Measurements from ENCODE around the gene PROSER2.
"Not testable (repeated sequence)": the region's sequence is repeated elsewhere in the genome, so short reads cannot be mapped to it uniquely, and the experiment has no call there.

PROSER2 gene

GRCh38 chr10:11886138-11886474 lies 63.0 kb downstream of the PROSER2 start:
- DNase-seq = no peak

DNA sequence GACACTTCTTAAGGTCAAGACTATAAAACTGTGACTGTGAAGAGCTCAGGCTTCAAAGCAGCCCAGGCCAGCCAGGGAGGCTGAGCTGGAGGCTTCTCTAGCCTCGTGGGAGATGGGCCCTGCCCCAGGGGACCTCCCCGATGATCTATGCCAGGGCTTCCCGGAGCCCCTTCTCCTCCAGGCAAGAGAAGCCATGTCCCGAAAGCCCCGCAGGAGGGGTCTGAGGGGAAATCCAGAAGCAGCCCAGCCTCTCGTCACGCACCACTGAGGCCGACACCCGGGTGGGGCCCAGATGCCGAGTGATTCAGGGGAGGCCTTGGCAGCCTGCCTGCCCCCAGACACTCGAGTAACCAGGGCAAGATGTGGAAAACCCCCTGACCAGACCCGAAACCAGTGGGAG lies 63.7 kb downstream of the PROSER2 start:
- DNase-seq = no peak

DNA sequence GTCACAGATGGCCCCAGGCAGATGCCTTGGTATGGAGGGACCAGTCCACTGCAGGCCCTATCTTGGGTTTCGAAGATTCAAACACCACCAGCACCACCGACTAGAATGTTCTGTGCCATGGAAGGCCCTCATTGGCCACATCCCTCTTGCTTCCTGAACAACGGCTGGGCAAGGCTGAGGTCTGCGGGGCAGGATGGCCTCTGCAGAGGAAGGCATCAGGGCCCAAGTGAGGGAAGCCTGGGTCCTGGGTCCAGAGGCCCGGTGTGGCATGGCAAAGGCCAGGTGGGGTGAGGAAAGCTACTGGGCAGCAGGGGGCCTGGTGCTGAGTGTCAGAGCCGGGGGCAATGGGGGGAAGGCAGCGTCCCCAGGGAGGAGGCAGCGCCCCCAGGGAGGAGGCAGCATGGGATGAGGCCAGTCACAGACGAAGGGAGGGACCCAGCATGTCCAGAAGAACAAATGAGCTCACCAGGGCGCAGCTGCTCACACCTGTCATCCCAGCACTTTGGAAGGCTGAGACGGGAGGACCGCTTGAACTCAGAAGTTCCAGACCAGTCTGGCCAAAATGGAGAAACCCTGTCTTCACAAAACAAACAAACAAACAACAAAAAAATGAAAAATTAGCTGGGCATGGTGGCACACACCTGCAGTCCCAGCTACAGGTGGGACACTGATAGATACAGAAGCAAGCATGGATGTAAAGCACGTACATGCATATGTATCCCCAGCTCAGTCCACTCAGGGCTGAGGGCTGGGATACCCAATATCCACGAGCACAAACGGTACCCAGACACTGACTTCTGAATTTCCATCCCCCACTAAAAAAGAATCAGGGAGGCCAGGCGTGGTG lies 64.4 kb downstream of the PROSER2 start:
- no peak for DNase-seq

- DNase-seq = not testable (repeated sequence)
These were observed 66.1 kb downstream of the PROSER2 start for GRCh38 chr10:11889263-11889662.

DNA sequence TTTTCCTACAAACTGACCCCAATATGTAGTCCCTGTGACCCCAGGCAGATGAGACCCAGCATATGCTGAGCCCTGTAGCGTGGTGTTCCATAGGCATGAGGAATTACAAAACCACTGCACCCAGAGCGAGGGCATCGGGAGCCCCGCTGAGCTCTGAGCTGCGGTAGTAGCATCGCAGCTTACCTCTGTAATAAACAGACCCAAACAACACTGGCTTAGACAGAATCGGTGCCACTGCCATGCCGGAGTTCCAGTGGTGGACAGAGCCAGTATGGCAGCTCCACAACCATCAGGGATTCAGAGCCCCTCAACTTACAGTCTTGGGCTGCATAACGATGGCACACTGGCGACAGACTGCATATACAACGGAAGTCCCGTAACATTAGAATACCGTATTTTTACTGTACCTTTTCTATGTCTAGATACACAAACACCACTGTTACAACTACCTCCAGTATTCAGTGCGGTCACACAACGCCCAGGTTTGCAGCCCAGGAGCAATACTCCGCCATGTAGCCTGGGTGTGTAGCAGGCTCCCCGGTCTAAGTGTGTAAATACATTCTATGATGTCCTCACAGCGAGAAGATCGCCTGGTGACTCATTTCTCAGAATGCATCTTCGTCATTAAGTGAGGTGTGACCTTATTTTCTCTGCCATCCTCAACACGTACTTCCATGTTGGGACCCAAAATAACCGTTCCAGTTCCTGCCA lies 68.8 kb downstream of the PROSER2 start:
- no peak for DNase-seq

DNA sequence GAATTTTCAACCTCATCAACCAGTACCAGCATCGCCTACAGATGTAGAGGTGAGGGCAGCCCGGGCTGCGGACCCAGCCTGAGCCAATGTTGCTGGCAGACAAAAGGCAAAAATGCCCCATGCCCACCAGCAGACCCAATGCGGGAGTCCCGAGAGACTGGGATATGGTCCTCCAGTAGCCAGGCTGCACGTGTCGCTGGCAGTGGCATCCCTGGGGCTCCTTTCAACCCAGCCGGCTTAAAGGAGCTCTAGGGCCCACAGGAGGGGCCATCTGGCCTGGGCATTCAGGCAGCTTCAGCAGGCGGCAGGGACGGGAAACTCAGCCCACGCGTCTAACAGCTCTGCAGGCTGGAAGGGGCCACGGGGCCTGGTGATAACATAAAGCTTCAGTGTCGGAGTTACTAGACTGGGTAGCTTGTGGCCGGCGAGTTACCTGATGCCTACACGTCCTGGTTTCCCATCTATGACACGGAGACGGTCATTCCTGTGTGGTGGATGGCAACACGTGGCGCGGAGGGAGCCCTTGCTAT lies 70.7 kb downstream of the PROSER2 start:
- no peak for DNase-seq

DNA sequence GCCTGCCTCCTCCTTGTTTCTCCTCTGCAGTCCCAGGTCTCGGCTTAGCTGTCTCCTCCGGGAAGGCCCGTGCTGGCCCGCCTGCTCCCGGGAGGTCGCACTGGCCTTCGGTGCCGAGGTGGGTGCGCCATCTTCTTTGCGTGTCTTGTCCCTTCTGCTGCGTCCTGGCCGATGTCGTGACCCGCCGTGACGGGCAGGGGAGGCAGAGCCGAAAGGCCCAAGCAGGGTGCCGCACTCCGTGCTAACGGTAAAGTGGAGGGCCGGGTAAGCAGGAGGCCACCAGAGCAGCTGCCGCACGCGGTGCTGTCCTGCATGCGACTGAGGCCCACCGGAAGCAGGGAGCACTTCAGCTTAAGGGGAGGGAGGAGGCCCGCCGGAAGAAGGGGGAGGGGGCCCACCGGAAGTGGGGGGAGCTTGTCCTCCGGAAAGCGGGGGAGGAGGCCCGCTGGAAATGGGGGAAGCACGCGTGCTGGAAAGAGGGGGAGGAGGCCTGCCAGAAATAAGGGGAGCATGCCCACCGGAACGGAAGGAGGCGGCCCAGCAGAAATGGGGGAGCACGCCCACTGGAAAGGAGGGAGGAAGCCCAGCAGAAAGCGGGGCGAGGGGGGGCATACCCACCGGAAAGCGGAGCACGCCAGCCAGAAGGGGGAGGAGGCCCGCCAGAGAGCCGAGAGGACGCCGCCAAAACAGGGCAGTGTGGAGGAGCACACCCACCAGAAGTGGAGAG lies 71.4 kb downstream of the PROSER2 start:
- DNase-seq = no peak

GRCh38 chr10:11895108-11895466 lies 71.9 kb downstream of the PROSER2 start:
- no peak for DNase-seq

DNA sequence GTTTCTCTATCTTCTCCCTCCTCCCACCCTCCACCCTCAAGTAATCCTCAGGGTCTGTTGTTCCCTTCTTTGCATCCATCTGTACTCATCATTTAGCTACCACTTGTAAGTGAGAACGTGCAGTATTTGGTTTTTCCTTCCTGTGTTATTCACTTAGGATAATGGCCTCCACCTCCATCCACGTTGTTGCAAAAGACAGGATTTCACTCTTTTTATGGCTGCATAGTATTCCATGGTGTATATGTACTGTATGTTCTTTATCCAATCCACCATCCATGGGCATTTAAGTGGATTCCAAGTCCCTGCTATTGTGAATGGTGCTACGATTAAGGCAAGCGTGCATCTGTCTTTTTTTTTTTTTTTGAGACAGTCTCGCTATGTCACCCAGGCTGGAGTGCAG lies 72.4 kb downstream of the PROSER2 start:
- no peak for DNase-seq

DNA sequence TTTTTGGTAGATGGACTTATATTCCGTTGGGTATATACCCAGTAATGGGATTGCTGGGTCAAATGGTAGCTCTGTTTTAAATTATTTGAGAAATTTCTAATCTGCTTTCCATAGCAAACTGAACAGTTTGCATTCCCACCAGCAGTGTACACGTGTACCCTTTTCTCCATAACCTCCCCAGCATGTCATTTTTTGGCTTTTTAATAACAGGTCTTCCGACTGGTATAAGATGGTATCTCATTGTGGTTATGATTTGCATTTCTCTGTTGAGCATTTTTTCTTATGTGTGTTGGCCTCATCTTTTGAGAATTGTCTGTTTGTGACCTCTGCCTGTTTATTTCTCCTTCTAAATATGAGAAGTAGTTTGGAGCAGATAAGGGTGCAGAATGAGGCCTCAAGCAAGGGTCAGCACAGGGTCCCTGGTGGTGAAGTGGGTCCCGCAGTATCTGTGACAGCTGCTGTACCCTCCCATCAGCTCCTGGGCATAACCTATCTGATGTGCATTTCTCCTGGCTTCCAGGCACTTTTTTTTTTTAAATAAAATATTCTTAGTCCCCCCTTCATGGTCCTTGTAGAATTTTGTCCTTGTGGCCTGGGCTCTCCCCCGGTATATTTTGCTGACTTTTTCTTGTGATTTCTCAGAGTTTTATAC lies 73.5 kb downstream of the PROSER2 start:
- no peak for DNase-seq

DNA sequence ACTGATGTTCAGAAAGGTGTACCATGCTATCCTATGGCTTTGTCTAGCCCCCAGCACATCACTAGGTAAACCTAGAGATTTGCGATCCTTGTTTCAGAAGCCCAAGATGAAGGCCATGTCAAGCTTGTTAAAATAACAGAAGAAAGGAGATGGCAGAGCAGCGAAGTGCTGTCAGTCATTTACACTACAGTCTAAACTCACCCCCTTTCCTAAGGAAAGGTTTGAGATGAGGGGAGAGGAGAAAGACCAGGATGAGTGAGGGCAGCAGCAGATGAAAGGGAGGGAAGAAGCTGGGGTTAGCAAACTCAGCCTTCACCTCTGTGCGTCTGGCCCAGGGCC lies 74.8 kb downstream of the PROSER2 start:
- no peak for DNase-seq

DNA sequence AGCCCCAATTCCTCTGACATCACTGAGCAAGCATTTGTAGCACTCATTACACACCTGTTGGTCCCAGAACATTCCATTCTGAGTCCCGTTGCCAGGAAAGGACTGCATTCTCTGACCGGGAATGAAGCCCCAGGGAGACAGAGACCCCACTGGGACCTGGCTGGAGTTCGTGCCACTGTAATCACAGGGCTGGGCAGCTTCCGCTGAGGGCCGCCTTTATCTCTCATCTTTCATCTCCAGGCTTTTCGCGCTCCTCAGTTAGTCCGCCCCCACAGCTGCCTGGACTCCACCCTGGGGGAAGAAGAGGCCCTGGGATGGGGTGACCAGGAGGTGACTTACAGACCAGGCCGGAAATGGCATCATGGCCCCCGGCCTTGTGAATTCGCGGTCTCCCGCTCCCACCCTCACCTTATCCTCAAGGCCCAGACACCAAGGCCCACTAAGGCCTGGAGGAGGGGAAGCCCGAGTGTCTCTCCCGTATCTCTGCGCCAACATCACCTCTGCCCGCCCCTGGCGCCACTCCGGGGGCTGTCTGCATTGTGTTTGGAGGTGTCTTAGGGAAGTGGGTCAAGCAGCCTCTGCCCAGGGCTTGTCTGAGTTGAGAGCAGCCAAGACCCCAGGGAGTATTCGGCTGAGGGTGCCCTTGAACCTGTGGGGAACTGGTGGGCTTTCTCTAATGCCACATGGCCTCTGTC lies 75.4 kb downstream of the PROSER2 start:
- DNase-seq = no peak

GRCh38 chr10:11899067-11899876 lies 76.1 kb downstream of the PROSER2 start:
- no peak for DNase-seq

GRCh38 chr10:11901036-11901301 lies 77.8 kb downstream of the PROSER2 start:
- no peak for DNase-seq

DNA sequence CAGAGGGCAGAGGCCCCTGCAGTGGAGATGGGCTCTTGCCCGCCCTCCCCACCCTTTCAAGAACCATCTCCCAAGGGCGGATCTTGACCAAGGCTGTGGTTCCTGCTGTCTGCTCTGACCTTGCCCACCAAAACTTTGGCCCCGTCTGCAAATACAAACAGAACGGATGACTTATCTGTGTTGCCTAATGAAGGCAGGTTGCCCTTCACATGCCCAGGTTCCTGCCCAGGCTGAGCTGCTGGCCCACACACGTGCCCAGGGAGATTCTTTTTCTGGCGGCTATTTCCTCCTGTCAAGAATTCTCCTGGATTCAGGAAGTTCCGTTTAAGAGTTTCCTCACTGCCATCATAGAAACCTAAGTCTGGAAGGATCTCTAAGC lies 78.3 kb downstream of the PROSER2 start:
- DNase-seq = no peak

DNA sequence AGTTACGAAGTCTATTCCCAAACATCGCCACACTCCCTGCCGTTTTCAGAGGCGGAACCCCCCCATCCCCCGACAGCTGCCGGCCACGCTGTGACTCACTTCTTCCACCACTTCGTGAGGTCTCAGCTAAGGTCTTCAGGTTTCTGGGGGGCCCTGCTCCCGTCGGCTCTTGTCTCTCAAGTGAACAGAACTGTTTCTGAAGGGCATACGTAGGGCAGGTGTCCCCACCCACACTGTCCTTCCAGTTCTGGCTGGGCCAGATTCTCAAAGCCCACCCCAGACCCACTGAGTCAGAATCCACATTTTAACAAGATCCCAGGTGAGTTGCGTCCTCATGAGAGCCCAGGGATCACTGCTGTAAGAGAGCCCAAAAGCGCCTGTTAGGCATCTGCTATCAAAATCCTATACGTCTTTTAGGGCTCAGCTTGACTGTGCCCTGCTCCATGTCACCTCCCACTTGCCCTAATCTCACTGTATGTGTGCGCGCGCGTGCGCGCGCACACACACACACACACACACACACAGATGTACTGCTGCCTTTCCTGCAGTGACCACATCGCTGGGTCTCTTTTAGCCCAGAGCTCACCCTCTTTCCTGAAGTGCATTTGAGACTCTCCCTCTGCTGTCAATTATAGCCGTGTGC lies 78.8 kb downstream of the PROSER2 start:
- peak; percentile 12 for DNase-seq

DNA sequence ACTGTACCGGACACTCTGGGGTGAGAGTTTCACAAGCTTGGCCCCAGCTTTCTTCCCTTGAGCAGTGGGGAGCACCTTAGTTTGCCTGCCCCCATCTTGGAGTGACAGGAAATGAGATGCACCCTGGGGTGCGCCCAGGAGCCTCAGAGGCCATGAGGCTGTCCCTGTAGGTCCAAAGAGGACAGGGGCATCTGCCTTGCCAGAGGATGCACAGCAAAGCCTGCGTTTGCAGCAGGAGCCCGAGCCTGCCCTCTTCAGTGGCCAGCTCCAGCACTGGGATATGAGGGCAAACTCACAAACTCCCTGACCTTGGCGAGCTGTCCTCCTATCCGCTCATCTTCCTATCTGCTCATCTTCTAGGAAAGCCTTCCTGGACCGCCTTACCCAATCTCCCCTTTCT lies 79.5 kb downstream of the PROSER2 start:
- no peak for DNase-seq

GRCh38 chr10:11906714-11907113 lies 83.6 kb downstream of the PROSER2 start:
- DNase-seq = no peak

- DNase-seq = no peak
These were observed 84.8 kb downstream of the PROSER2 start for GRCh38 chr10:11907914-11908313.

- DNase-seq = no peak
These were observed 85.4 kb downstream of the PROSER2 start for GRCh38 chr10:11908536-11908935.

DNA sequence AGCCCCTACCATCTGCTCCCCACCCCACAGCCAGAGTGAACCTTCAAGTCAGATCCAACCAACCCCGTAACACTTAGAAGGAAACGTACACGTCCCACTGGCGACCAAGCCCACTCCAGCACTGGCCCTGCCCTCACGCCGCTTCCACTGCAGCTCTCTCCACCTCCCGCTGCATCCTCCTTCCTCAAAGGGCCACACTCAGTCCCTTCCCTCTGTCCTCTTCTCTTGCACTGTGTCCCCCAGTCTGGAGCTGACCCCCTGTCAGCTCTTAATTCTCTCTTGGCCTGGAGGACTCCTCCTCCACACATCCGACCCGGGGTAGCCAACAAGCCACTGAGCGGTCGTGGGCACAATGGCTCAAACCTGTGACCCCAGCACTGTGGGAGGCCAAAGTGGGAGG lies 85.8 kb downstream of the PROSER2 start:
- no peak for DNase-seq
